Prostate gland (tissue), 2 donors: ENCODE measurements around the gene CEACAM8. TPM values are rescaled to one million over a fixed set of nuclear protein-coding genes. Genes with fewer than 3 reads are reported as not detected.
"Not testable (repeated sequence)": the region's sequence is repeated elsewhere in the genome, so short reads cannot be mapped to it uniquely, and the experiment has no call there.

Experiments used
- DNase-seq: peaks from one replicate; pipeline ENCODE4 v3.0.0-alpha.2; 2019; ENCODE audit warnings: low spot score
- H3K27ac ChIP-seq, 2 donors: fragments of 200-600 bp; sonication (generic); 2 replicates each; pipeline ENCODE4 v1.5.1; 2017 to 2019
- H3K27me3 ChIP-seq: fragments of 200-600 bp; sonication (generic); replicated peaks from 2 replicates; pipeline ENCODE4 v1.5.1; 2019; ENCODE audit not compliant: insufficient read depth
- H3K36me3 ChIP-seq, 2 donors: fragments of 200-600 bp; sonication (generic); 1 replicate in 1 of 2; 2 replicates in 1 of 2; pipeline versions ENCODE4 v1.5.1 to v1.8.1; 2017 to 2019
- H3K4me1 ChIP-seq: fragments of 200-600 bp; sonication (generic); replicated peaks from 2 replicates; pipeline ENCODE4 v1.5.1; 2019
- H3K4me3 ChIP-seq, 2 donors: fragments of 200-600 bp; sonication (generic); 2 replicates each; pipeline ENCODE4 v1.5.1; 2017 to 2019
- H3K9me3 ChIP-seq: fragments of 200-600 bp; sonication (generic); 2 replicates; pipeline ENCODE4 v1.5.1; 2017
- CTCF ChIP-seq, 4 experiments: fragments of 200-600 bp in 2 of 4; fragments of 450-650 bp in 2 of 4; sonication (generic) in 2 of 4; IDR thresholded peaks; 1 replicate in 3 of 4; 2 replicates in 1 of 4; pipeline ENCODE4 v1.5.1; 2016 to 2019; ENCODE audit warnings: antibody characterized with exemption in 4 of 4, mild to moderate bottlenecking in 2 of 4, moderate library complexity in 2 of 4
- POLR2A ChIP-seq: fragments of 450-650 bp; IDR thresholded peaks from one replicate; pipeline ENCODE4 v1.6.1; 2016; ENCODE audit warnings: antibody characterized with exemption, mild to moderate bottlenecking
- POLR2AphosphoS5 ChIP-seq: sonication (generic); formaldehyde crosslinking; IDR thresholded peaks from one replicate; pipeline ENCODE4 v1.6.1; 2017; ENCODE audit warnings: antibody characterized with exemption
- WGBS: methylation state at CpG from one replicate; pipeline ENCODE4 v1.1.5; 2018; 5-methylcytosine and 5-hydroxymethylcytosine counted together
- intact Hi-C: fragments of 100-400 bp; cut with DNase I; formaldehyde crosslinking; loops from one replicate; pipeline ENCODE4 v1.14.2; 2022
- total RNA-seq, 2 donors: library from RNA; depleted of rRNA; stranded (reverse); fragments of >200 nt; gene quantifications; one replicate each; pipeline ENCODE4 v1.1.0, GENCODE V29; 2016

Gene CEACAM8
- total RNA-seq, 2 donors from 2014 or later, result not detected

- no peak overlapping the region for H3K27ac ChIP-seq
- DNase-seq, result no peak
- 53% methylated on average over 2 of the region's 2 CpGs for WGBS
- H3K36me3 ChIP-seq, result no peaks in the 10 kb centered on the region
- H3K9me3 ChIP-seq, result no peaks in the 10 kb centered on the region
- H3K4me1 ChIP-seq, result no peaks in the 10 kb centered on the region
- H3K27me3 ChIP-seq, result no peaks in the 10 kb centered on the region
- no peak overlapping the region for H3K4me3 ChIP-seq
- TF ChIP-seq POLR2A (no peak), CTCF (IDR thresholded peaks at IDR 0.05) (no peak), POLR2AphosphoS5 (no peak)
- intact Hi-C loops, result no loop called here
Measured at GRCh38 chr19:42628411-42629140, 33.9 kb upstream of the CEACAM8 start.

DNA sequence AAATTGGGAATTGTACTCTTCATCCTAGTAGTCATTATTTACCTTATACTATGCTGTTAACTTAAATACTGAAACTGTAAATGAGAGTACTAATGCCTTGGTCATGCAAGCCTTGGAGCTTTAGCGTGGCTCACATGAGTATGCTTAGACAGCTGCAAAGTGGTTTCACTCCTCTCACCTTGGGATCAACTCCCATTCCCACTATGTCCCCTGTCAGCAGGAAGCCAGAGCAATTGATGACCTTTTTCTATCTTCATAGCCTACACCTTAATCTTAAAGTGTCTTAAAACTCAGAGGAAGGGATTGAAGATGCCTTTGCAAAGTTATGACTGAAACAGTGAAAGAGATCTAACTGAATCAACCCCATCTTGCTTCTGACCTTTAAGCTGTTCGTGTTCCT is 33.2 kb upstream of the CEACAM8 start:
- 65% methylated on average over 2 of the region's 2 CpGs for WGBS
- Histone ChIP-seq H3K4me1 (no peaks in the 10 kb centered on the region), H3K27me3 (no peaks in the 10 kb centered on the region), H3K9me3 (no peaks in the 10 kb centered on the region), H3K36me3 (no peaks in the 10 kb centered on the region), H3K27ac (no peak overlapping the region), H3K4me3 (no peak overlapping the region)
- no peak for DNase-seq
- intact Hi-C loops, result no loop called here
- TF ChIP-seq POLR2AphosphoS5, result no peak

GRCh38 chr19:42626181-42626580 is 31.5 kb upstream of the CEACAM8 start:
- 100% methylated on average over 2 of the region's 2 CpGs for WGBS
- TF ChIP-seq CTCF (IDR thresholded peaks at IDR 0.05) (no peak), POLR2AphosphoS5 (no peak), POLR2A (no peak)
- H3K9me3 ChIP-seq, result no peaks in the 10 kb centered on the region
- no peaks in the 10 kb centered on the region for H3K36me3 ChIP-seq
- no peak for DNase-seq
- H3K27me3 ChIP-seq, result no peaks in the 10 kb centered on the region
- H3K4me3 ChIP-seq, result no peak overlapping the region
- no peaks in the 10 kb centered on the region for H3K4me1 ChIP-seq
- intact Hi-C loops, result no loop called here
- no peak overlapping the region for H3K27ac ChIP-seq

- no peaks in the 10 kb centered on the region for H3K9me3 ChIP-seq
- H3K4me3 ChIP-seq, result no peak overlapping the region
- 83% methylated on average over 1 of the region's 1 CpG for WGBS
- no peaks in the 10 kb centered on the region for H3K4me1 ChIP-seq
- H3K36me3 ChIP-seq, result no peaks in the 10 kb centered on the region
- no peak overlapping the region for H3K27ac ChIP-seq
- intact Hi-C loops, result no loop called here
- no peak for DNase-seq
- no peaks in the 10 kb centered on the region for H3K27me3 ChIP-seq
- TF ChIP-seq POLR2A (no peak), POLR2AphosphoS5 (no peak), CTCF (IDR thresholded peaks at IDR 0.05) (no peak)
Measured at GRCh38 chr19:42619271-42619670, 24.5 kb upstream of the CEACAM8 start.

DNA sequence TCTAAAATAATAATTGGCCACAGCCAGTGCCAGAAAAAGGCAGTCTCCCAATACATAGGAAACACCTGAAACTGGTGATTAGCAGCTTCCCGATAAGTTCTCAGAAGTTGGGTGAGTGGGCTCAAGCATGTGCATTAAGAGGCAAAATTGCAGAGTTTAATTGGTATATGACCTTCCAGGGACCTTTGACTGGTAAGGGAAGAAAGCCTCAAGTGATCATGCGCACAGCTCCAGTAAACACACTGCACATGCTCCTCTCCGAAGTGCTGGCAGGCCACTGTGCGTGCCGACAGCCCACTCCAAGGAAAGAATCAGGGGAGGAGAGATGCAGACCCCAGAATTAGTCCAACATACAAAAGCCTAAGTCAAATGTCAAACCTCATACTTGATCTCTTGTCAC is 18.9 kb upstream of the CEACAM8 start:
- no peaks in the 10 kb centered on the region for H3K36me3 ChIP-seq
- no peak overlapping the region for H3K4me3 ChIP-seq
- no peaks in the 10 kb centered on the region for H3K4me1 ChIP-seq
- TF ChIP-seq CTCF (IDR thresholded peaks at IDR 0.05), result no peak
- no peak for TF ChIP-seq POLR2A
- TF ChIP-seq POLR2AphosphoS5, result no peak
- intact Hi-C loops, result no loop called here
- no peak for DNase-seq
- H3K9me3 ChIP-seq, result no peaks in the 10 kb centered on the region
- H3K27ac ChIP-seq, result no peak overlapping the region
- 38% methylated on average over 5 of the region's 5 CpGs for WGBS
- H3K27me3 ChIP-seq, result no peaks in the 10 kb centered on the region

DNA sequence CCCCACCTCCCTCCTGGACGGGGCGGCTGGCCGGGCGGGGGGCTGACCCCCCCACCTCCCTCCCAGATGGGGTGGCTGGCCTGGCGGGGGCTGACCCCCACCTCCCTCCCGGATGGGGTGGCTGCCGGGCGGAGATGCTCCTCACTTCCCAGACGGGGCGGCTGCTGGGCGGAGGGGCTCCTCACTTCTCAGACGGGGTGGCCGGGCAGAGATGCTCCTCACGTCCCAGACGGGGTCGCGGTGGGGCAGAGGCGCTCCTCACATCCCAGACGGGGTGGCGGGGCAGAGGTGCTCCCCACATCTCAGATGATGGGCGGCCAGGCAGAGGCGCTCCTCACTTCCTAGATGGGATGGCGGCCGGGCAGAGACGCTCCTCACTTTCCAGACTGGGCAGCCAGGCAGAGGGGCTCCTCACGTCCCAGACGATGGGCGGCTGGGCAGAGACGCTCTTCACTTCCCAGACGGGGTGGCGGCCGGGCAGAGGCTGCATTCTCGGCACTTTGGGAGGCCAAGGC is 15.7 kb upstream of the CEACAM8 start:
- H3K27ac ChIP-seq, H3K4me3 ChIP-seq, intact Hi-C loops, H3K9me3 ChIP-seq, H3K27me3 ChIP-seq, H3K36me3 ChIP-seq, H3K4me1 ChIP-seq, DNase-seq: not testable (repeated sequence)
- WGBS, result 97% methylated on average over 26 of the region's 33 CpGs
